GM21786 (cell line): ENCODE data around the gene ZNF641.
"Not testable (repeated sequence)": the region's sequence is repeated elsewhere in the genome, so short reads cannot be mapped to it uniquely, and the experiment has no call there.

Source experiments
- ATAC-seq: cut with Tn5 transposase; IDR thresholded peaks from one replicate; pipeline ENCODE4 v1.9.1; 2021; ENCODE audit not compliant: unreplicated experiment

The ZNF641 gene

DNA sequence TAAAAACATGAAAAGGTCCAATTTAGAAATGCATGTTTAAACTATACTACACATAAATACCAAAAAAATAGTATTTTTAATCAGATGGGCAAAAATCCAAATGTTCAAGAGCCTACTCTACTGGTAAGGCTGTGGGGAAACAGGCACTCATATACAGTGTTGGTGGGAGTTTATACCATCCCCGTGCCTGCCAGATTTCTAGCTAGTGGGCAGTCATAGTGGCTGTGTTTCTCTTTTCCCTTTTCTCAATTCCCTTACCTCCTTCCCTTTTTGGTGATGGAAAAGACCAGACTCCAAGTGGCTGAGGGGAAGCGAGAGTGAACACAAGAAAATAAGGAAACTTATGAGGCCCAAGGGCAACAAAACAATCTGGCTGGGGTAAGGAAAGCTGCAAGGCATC, 14.7 kb downstream of the ZNF641 start:
- ATAC-seq = no peak

- no peak for ATAC-seq
Measured at GRCh38 chr12:48334808-48335207, 15.9 kb downstream of the ZNF641 start.

- not testable (repeated sequence) for ATAC-seq
Measured at GRCh38 chr12:48333680-48334079, 17.0 kb downstream of the ZNF641 start.

- no peak for ATAC-seq
Measured at GRCh38 chr12:48331399-48331798, 19.3 kb downstream of the ZNF641 start.

DNA sequence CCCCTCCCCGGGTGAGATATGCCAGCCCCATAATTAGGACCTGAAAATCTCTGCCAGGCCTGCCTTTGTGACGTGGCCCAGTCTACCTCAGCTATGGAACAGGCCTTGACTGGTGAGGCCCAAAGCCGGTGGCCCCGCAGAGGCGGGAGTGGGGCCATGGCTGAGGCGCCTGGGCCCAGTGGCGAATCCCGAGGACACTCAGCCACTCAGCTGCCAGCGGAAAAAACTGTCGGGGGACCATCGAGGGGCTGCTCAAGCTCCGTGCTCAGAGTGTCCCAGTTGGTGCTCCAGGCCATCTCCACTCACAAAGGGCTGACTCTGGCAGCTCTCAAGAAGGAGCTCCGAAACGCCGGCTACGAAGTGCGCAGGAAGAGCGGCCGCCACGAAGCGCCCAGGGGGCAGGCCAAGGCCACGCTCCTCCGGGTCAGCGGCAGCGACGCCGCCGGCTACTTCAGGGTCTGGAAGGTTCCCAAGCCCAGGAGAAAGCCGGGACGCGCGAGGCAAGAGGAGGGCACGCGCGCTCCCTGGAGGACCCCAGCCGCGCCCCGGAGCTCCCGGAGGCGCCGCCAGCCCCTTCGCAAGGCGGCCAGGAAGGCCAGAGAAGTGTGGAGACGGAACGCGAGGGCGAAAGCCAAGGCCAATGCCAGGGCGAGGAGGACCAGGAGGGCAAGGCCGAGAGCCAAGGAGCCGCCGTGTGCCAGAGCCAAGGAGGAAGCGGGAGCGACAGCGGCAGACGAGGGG, 21.4 kb downstream of the ZNF641 start:
- no peak for ATAC-seq

DNA sequence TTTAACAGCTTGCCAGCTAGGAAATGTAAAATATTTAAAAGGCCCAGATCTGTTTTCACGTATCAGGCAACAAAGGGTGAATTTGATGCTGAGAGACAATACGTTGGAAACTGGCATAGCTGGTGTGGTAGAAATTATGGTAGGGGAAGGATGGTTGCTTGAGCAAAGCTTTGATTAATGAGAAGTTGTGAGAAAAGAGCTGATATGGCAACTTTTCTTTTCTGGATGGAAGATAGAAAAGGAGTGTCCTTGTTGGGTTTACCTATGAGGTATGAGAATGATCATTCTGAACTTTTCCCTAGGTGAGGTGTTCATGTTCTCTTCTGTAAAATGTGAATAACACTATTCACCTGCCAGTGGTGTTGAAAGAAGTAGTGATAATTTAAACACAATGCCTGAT, 34.2 kb downstream of the ZNF641 start:
- no peak for ATAC-seq

GRCh38 chr12:48311313-48311712, 39.4 kb downstream of the ZNF641 start:
- ATAC-seq = no peak

- ATAC-seq = no peak
Measured at GRCh38 chr12:48307269-48307668, 43.5 kb downstream of the ZNF641 start.

GRCh38 chr12:48305190-48305589, 45.5 kb downstream of the ZNF641 start:
- no peak for ATAC-seq

DNA sequence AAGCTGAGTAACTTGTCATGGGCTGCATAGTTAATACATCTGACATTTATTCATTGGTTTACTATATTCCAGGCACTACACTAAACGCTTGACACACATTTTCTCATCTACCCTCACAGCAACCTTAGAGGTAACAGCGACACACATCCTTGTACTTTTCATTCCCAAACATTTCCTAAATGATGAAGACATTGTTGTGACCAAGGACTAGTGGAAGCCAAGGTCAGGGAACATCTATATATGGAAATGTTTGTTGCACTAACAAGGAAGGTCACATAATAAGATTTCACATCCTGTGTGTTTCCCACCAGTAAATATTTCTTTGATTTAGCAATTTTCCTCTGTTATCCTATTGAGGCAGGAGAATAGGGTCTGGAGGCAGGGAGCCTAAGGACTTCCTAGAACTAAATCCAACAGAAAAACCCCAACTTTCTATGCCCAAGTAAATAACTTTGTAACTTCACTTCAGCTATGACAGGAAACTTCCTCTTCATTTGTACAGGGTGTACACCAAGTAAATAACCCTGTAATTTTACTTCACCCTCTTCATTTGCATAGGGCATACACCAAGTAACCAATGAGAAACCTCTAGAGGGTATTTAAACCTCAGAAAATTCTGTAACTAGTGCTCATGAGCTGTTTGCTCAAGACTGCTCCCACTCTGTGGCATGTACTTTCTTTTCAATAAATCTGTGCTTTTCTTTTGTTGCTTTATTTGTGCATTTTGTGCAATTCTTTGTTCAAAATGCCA, 48.4 kb downstream of the ZNF641 start:
- ATAC-seq = no peak

GRCh38 chr12:48300774-48301173, 49.9 kb downstream of the ZNF641 start:
- ATAC-seq = no peak

DNA sequence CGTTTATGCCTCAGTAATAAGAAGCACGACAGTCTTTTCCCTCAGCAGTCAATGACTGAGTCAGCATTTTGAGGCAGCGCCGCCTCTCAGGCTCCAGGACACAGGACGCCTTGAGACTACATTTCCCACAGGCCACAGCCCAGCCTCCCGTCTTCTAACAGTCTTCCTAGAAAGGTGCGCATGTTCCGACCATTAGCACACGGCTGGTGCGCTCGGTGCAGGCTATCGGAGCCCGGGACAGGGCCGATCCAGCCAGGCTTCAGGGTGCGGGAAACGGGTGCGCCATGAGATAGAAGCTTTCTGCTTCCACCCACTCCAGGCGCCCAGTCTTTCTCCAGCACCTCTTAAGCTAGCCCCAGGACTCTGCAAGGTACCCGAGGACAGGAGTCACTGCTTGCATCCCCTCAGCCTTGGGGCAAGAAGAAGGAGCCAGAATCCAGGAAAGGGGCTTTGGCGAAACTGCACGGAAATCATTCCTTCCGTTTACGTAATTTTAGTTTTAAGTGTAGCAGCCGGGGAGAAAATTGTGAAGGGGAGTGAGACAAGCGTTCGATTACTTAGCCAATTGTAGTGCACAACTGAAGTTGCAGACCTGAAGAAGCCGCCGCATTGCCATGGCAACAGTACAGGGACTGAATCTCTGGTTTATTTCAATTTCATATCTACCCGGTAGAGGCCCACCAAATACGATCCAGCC, 54.0 kb downstream of the ZNF641 start:
- ATAC-seq = no peak

DNA sequence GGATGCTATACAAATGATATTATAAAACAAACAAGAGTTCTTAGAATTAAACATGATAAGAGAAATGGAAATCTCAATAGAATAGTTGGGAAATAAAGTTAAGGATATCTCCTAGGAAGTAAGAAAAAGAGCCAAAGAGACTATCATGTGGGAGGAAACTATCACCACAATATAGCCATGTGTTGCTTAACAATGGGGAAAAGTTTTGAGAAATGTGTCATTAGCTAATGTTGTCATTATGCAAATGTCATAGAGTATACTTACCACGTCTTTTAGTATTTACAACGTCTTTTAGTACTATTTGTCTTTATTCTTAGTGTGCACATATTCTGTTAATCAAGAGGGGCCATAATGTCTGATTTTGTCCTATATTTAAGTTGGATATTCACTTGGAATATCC, 58.7 kb downstream of the ZNF641 start:
- no peak for ATAC-seq

DNA sequence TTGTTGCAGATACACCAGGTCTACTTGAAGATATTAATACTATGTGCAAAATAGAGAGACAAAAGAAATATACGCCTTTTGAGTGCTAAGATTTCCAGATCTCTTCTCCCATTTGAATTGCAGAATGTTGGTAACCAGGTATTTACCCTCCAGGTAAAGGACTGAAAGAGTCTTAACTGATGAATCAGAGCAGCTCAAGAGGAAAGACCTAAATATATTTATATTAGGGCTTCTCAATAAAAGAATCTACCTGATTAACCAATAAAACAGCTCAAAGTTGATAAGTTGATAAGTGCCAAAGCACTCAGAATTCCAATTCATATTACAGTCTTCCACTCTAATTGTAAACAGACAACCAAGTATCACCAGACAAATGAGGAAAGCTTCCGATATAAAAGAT, 59.2 kb downstream of the ZNF641 start:
- no peak for ATAC-seq

GRCh38 chr12:48288387-48289268, 62.1 kb downstream of the ZNF641 start:
- no peak for ATAC-seq
